Neutrophil (primary cell): ENCODE results near the gene MPZL2.
A peak's percentile ranks its signal among the peaks of the same experiment; 100 is the strongest.

Experiments
- H3K27ac ChIP-seq: fragments of 200-600 bp; sonication (generic); 2 replicates; pipeline ENCODE4 v1.5.1; 2016; ENCODE audit warnings: mild to moderate bottlenecking, moderate library complexity
- H3K27me3 ChIP-seq: fragments of 200-600 bp; sonication (generic); 2 replicates; pipeline ENCODE4 v1.6.0; 2016; ENCODE audit warnings: mild to moderate bottlenecking
- H3K36me3 ChIP-seq: fragments of 200-600 bp; sonication (generic); 2 replicates; pipeline ENCODE4 v1.5.1; 2017
- H3K4me1 ChIP-seq, 2 experiments: fragments of 200-600 bp in 1 of 2; sonication (generic) in 1 of 2; 1 replicate in 1 of 2; 2 replicates in 1 of 2; pipeline versions ENCODE4 v1.5.1 to v1.6.1; 2013 to 2016; ENCODE audit warnings: low read depth in 1 of 2, low read length in 1 of 2, mild to moderate bottlenecking in 1 of 2, moderate library complexity in 1 of 2; ENCODE audit not compliant: control insufficient read depth in 1 of 2, insufficient read depth in 1 of 2
- H3K4me3 ChIP-seq, 2 experiments: fragments of 200-600 bp in 1 of 2; sonication (generic) in 1 of 2; 1 replicate in 1 of 2; 2 replicates in 1 of 2; pipeline ENCODE4 v1.5.1; 2013 to 2016; ENCODE audit warnings: low read depth in 1 of 2, low read length in 1 of 2, mild to moderate bottlenecking in 1 of 2, moderate library complexity in 1 of 2
- H3K9me3 ChIP-seq: fragments of 200-600 bp; sonication (generic); 2 replicates; pipeline ENCODE4 v1.5.1; 2016
- TF ChIP-seq, protein P1 (sequence below): fragments of 200-600 bp; sonication (generic); IDR thresholded peaks from 2 replicates; pipeline ENCODE4 v1.5.1; 2016; ENCODE audit warnings: antibody characterized with exemption

Gene MPZL2

GRCh38 chr11:118263695-118264568 lies at the start of gene MPZL2:
Gene MPZL2 (minus strand): TSS chr11:118264297. CDS start chr11:118264153, 144 bp downstream.
- peak within 1 kb of the TSS; percentile 59 to 60 for H3K4me3 ChIP-seq

DNA sequence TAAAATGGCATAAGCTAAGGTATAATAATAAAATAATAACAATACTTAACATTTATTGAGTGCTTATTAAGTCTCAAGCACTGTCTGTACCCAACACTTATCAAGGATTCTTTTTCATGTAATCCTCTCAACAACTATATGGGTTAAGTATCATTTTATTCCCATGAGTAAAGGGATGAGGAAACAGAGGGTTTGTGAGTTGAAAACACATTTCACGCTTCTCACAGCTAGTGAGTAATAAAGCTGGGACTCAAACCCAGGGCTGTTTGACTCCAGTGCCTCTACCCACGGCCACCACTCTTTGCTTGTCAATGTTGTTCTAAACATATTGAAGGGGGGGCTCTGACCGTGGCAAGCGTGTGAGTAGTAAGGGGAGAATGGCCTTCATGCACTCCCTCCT lies 49.1 kb upstream of the MPZL2 start:
- Histone ChIP-seq H3K36me3 (no peaks in the 10 kb centered on the region), H3K4me1 (peaks cover 9 to 23% of the 10 kb centered on the region in 2 experiments), H3K4me3 (no peak overlapping the region), H3K9me3 (no peaks in the 10 kb centered on the region), H3K27me3 (peaks cover 49% of the 10 kb centered on the region), H3K27ac (no peak overlapping the region)
- TF ChIP-seq, protein P1, sequence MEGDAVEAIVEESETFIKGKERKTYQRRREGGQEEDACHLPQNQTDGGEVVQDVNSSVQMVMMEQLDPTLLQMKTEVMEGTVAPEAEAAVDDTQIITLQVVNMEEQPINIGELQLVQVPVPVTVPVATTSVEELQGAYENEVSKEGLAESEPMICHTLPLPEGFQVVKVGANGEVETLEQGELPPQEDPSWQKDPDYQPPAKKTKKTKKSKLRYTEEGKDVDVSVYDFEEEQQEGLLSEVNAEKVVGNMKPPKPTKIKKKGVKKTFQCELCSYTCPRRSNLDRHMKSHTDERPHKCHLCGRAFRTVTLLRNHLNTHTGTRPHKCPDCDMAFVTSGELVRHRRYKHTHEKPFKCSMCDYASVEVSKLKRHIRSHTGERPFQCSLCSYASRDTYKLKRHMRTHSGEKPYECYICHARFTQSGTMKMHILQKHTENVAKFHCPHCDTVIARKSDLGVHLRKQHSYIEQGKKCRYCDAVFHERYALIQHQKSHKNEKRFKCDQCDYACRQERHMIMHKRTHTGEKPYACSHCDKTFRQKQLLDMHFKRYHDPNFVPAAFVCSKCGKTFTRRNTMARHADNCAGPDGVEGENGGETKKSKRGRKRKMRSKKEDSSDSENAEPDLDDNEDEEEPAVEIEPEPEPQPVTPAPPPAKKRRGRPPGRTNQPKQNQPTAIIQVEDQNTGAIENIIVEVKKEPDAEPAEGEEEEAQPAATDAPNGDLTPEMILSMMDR, result no peak

More at GRCh38 chr11:118263695-118264568, at the start of gene MPZL2:
- TF ChIP-seq, protein P1, result no peak
- H3K27me3 ChIP-seq, result peaks cover 28% of the 10 kb centered on the region
- H3K27ac ChIP-seq, result peak within 1 kb of the TSS; percentile 69
- H3K9me3 ChIP-seq, result no peaks in the 10 kb centered on the region
- H3K4me1 ChIP-seq, result peaks cover 23 to 27% of the 10 kb centered on the region in 2 experiments
- peaks cover 3% of the 10 kb centered on the region for H3K36me3 ChIP-seq

- TF ChIP-seq, protein P1, result no peak
- Histone ChIP-seq H3K4me3 (no peak overlapping the region), H3K9me3 (no peaks in the 10 kb centered on the region), H3K27me3 (peaks cover 48% of the 10 kb centered on the region), H3K36me3 (no peaks in the 10 kb centered on the region), H3K27ac (no peak overlapping the region), H3K4me1 (peaks cover 9 to 20% of the 10 kb centered on the region in 2 experiments)
Measured at GRCh38 chr11:118312328-118312727, 48.2 kb upstream of the MPZL2 start.

- TF ChIP-seq, protein P1, result no peak
- Histone ChIP-seq H3K27ac (no peak overlapping the region), H3K36me3 (no peaks in the 10 kb centered on the region), H3K4me1 (peaks cover 2 to 12% of the 10 kb centered on the region in 2 experiments), H3K4me3 (no peak overlapping the region), H3K9me3 (no peaks in the 10 kb centered on the region), H3K27me3 (peaks cover 40% of the 10 kb centered on the region)
Measured at GRCh38 chr11:118311518-118311917, 47.4 kb upstream of the MPZL2 start.

DNA sequence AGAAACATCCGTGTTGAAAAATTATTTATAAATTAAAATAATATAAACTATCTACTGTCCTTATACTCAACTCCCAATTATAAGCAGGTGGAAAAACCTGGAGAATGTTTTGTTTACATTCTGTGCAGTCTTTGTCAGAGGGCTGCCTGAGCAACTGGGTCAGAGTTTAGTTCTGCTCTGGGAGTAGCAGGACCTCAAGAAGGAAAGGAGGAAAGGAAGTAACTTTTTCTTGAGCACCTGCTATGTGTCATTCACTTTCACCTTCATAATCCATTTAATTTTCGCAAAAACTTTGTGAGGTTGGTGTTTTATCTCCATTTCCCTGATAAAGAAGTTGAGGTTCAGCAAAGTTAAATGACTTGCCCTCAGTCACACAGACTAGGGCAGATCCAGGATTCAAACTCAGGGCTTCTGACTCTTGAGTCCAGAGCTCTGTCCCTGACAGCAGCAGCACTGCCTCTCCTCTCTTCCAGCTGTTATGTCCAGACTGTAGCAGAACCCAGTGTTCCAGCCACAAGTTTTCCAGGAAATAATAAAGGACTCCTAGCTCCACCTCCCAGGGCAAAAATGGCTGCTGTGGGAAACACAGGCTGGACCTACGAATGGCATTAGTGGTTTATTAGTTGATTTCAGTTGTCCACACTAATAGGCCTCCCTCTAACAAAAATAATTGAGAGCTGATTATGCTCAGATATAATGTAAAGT lies 46.8 kb upstream of the MPZL2 start:
- H3K36me3 ChIP-seq, result no peaks in the 10 kb centered on the region
- no peak overlapping the region for H3K4me3 ChIP-seq
- no peaks in the 10 kb centered on the region for H3K9me3 ChIP-seq
- H3K27ac ChIP-seq, result no peak overlapping the region
- TF ChIP-seq, protein P1, result no peak
- peaks cover 0 to 7% of the 10 kb centered on the region in 2 experiments for H3K4me1 ChIP-seq
- H3K27me3 ChIP-seq, result peaks cover 34% of the 10 kb centered on the region
